ENCODE measurements around the gene TAF4. TPM values are rescaled to one million over a fixed set of nuclear protein-coding genes. Genes with fewer than 3 reads are reported as not detected.

The TAF4 gene
- total and polyA plus RNA-seq, 8 donors: 14.1 to 21.0 (median 17.1) TPM

DNA sequence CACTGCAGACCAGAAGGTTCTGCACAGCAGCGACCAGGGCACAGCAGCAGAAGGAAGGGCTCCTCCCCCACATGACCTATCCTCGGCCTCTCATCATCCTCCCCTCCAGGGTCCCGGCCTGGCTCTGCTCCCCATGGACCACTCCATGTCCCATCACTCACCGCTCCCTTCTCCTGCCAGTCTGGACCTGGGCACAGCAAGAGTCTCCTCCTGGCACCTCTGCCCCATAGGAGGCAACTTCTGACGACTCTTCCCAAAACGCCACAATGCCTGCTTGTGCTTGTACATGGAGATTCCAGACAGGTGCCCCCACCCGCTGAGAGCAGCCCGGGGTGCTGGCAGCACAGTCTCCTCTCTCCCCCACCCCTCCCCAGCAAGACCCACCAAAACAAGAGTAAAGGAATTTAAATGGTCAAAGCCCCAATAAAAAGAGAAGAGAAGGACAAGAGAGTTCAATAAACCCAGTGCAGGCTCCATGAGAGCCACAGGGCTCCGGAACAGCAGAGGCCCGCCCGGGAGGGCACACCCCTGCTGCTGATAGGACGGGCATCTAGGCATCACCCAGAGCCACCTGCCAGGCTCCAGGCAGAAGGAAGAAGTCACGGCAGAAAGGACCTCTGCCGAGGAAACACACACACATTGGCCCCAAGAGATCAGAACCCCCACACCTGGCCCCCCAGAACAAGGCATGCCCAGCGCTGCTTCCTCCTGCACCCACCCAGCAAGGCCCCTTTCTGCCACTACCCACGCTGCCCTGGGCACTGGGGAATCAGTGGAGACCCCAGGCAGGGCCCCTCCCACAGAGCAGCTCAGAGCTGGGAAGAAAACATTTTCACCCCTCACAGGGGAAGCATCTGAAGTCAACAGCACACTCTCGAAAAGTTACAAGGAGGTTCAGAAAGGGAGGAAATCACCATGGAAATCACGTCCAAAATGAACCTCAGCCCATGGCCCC is 15.2 kb downstream of the TAF4 start:
- DNase-seq (peak in 2 of 4 donors; percentile 28 to 38), ATAC-seq (no peak)
- no peaks in the 10 kb centered on the region for H3K36me3 ChIP-seq
- H3K9me3 ChIP-seq: no peaks in the 10 kb centered on the region
- peaks cover 0 to 17% of the 10 kb centered on the region in 2 donors for H3K4me1 ChIP-seq
- H3K27me3 ChIP-seq: no peaks in the 10 kb centered on the region
- intact Hi-C loops (cut with DNase I): no loop called here
- TF ChIP-seq, protein P1, sequence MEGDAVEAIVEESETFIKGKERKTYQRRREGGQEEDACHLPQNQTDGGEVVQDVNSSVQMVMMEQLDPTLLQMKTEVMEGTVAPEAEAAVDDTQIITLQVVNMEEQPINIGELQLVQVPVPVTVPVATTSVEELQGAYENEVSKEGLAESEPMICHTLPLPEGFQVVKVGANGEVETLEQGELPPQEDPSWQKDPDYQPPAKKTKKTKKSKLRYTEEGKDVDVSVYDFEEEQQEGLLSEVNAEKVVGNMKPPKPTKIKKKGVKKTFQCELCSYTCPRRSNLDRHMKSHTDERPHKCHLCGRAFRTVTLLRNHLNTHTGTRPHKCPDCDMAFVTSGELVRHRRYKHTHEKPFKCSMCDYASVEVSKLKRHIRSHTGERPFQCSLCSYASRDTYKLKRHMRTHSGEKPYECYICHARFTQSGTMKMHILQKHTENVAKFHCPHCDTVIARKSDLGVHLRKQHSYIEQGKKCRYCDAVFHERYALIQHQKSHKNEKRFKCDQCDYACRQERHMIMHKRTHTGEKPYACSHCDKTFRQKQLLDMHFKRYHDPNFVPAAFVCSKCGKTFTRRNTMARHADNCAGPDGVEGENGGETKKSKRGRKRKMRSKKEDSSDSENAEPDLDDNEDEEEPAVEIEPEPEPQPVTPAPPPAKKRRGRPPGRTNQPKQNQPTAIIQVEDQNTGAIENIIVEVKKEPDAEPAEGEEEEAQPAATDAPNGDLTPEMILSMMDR (IDR thresholded peaks at IDR 0.05): no peak
- no peak overlapping the region for H3K27ac ChIP-seq
- no peak overlapping the region for H3K4me3 ChIP-seq

DNA sequence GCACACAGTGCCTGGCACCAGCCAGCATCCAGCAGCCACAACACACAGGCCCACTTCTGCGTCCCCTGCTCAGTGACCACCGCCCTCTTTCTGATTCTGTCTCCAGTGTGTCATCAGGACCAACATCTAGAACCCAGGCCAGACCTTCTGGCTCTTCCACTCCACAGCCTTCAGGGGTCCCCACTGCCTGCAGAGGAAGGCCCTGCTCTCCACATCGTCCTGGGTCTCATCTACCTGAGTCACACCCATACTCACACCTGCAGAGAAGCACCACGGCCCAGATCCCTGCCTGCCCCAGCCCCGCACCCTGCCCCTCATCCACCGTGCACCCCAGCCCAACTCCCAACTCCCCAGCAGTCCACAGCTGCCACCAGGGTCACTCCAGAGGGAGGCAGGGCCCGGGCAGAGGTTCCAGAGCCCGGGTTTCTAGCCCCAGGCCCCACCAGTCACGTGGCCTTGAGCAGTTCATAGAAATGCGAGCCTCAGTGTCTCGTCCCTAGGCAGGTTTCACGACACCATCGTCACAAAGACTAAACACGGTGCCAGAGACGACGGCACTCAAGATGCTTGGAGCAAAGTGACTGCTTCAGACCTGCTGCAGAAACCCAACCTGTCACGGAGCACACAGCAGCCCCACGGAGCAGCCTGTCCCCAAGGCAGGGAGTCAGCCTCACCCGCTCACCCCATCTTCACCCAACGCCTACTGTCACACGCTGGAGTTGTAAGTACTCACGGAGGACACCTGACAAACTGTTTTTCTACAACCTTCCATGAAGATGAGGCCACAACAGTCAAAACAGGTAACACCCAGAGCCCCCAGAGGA is 16.1 kb downstream of the TAF4 start:
- intact Hi-C loops (cut with DNase I): no loop called here

GRCh38 chr20:62048821-62049291 is 16.8 kb downstream of the TAF4 start:
- no peak overlapping the region for H3K27ac ChIP-seq
- ATAC-seq (no peak), DNase-seq (peak in 1 of 4 donors; percentile 29)
- no peak overlapping the region for H3K4me3 ChIP-seq
- TF ChIP-seq, protein P1 (IDR thresholded peaks at IDR 0.05): no peak
- H3K4me1 ChIP-seq: peaks cover 0 to 26% of the 10 kb centered on the region in 2 donors
- intact Hi-C loops (cut with DNase I): no loop called here
- H3K9me3 ChIP-seq: no peaks in the 10 kb centered on the region
- no peaks in the 10 kb centered on the region for H3K36me3 ChIP-seq
- H3K27me3 ChIP-seq: no peaks in the 10 kb centered on the region

More for the DNA sequence above, 16.1 kb downstream of the TAF4 start:
- Histone ChIP-seq H3K36me3 (no peaks in the 10 kb centered on the region), H3K9me3 (no peaks in the 10 kb centered on the region), H3K27ac (no peak overlapping the region), H3K27me3 (no peaks in the 10 kb centered on the region), H3K4me1 (peaks cover 0 to 26% of the 10 kb centered on the region in 2 donors), H3K4me3 (no peak overlapping the region)
- DNase-seq: peak in 1 of 4 donors; percentile 21
- TF ChIP-seq, protein P1 (IDR thresholded peaks at IDR 0.05): no peak
- ATAC-seq: no peak

- ATAC-seq (no peak), DNase-seq (peak in 1 of 4 donors; percentile 15)
- H3K4me3 ChIP-seq: no peak overlapping the region
- TF ChIP-seq, protein P1 (IDR thresholded peaks at IDR 0.05): no peak
- intact Hi-C loops (cut with DNase I): no loop called here
- peaks cover 0 to 26% of the 10 kb centered on the region in 2 donors for H3K4me1 ChIP-seq
- H3K9me3 ChIP-seq: no peaks in the 10 kb centered on the region
- no peaks in the 10 kb centered on the region for H3K27me3 ChIP-seq
- no peak overlapping the region for H3K27ac ChIP-seq
- no peaks in the 10 kb centered on the region for H3K36me3 ChIP-seq
These were observed 17.3 kb downstream of the TAF4 start for GRCh38 chr20:62048346-62048761.
